Sciatic nerve (tissue), 2 donors: Measurements from ENCODE around the gene SEZ6L. TPM values are rescaled to one million over a fixed set of nuclear protein-coding genes. Genes with fewer than 3 reads are reported as not detected.

ENCODE experiments used
- ATAC-seq: fragments of 200-7000 bp; cut with Tn5 transposase; one replicate; pipeline ENCODE4 v1.9.1; 2020; ENCODE audit warnings: mild to moderate bottlenecking, moderate library complexity
- DNase-seq: peaks from one replicate; pipeline ENCODE4 v3.0.0-alpha.2; 2020; ENCODE audit warnings: low spot score
- intact Hi-C: fragments of 100-400 bp; cut with DNase I; formaldehyde crosslinking; loops from one replicate; pipeline ENCODE4 v1.14.2; 2022
- total RNA-seq: library from RNA; stranded (reverse); fragmentation: NEBNext Ultra II Directional; extraction: Animal tissue kit (Norgen Biotek cat#: 25700); gene quantifications from one replicate; pipeline ENCODE4 v1.2.1, GENCODE V29; 2021
- donor health status: DM: no; HTN: no; CAD: no.
- donor health status: DM: no; HTN: no; CAD: no.

Gene SEZ6L
- total RNA-seq, 1 donor from 2014 or later, result 0.13 TPM

GRCh38 chr22:26360169-26360885 is 191.1 kb downstream of the SEZ6L start:
- DNase-seq, result peak; percentile 76
- ATAC-seq, result peak; percentile 63
- intact Hi-C loops, result no loop called here

DNA sequence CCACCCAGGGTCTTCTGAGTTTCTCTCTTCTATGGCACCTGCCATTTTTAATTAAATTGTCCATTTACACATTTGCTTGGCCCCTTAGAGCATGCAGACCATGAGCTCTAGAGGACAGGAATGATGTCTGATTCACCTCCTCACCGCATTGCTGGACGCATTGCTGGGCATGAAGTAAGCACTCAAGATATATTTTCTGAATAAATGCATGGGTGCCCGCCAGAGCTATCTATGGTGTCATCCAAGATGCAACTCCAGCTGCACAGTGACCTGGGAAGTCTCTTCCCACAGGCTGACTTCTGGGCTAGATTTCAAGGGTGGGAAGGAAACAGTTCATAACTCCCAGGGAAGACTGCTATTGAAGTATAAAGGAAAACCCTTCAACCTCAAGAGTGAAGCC is 193.2 kb downstream of the SEZ6L start:
- DNase-seq, result no peak
- intact Hi-C loops, result no loop called here
- no peak for ATAC-seq

GRCh38 chr22:26364066-26365015 is 195.1 kb downstream of the SEZ6L start:
- ATAC-seq (peak; percentile 83), DNase-seq (peak; percentile 61)
- intact Hi-C loops, result no loop called here

GRCh38 chr22:26367402-26368245 is 198.4 kb downstream of the SEZ6L start:
- no peak for DNase-seq
- no peak for ATAC-seq

DNA sequence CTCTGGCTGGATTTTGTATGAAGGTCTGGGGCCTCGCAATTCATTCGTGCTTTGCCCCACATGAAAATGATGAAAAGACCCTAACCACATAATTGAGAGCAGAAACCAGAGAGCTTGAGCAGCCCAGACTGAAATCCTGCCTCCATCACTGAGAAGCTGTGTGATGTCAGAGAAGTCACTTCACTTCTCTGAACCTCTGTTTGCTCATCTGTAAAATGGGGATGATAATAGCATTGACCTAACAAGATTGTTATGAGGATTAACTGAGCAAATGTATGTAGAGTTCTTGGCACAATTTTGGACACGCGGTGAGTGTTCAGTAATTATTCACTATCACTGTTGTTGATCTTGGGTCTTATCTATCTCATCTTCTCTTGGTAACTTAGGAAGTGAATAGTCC is 203.6 kb downstream of the SEZ6L start:
- no peak for ATAC-seq

More at GRCh38 chr22:26367402-26368245, 198.4 kb downstream of the SEZ6L start:
- intact Hi-C loops, result no loop called here

GRCh38 chr22:26374391-26375026 is 205.2 kb downstream of the SEZ6L start:
- no peak for ATAC-seq
- no peak for DNase-seq
- intact Hi-C loops, result no loop called here

More for the DNA sequence above, 203.6 kb downstream of the SEZ6L start:
- no peak for DNase-seq
- intact Hi-C loops, result no loop called here

DNA sequence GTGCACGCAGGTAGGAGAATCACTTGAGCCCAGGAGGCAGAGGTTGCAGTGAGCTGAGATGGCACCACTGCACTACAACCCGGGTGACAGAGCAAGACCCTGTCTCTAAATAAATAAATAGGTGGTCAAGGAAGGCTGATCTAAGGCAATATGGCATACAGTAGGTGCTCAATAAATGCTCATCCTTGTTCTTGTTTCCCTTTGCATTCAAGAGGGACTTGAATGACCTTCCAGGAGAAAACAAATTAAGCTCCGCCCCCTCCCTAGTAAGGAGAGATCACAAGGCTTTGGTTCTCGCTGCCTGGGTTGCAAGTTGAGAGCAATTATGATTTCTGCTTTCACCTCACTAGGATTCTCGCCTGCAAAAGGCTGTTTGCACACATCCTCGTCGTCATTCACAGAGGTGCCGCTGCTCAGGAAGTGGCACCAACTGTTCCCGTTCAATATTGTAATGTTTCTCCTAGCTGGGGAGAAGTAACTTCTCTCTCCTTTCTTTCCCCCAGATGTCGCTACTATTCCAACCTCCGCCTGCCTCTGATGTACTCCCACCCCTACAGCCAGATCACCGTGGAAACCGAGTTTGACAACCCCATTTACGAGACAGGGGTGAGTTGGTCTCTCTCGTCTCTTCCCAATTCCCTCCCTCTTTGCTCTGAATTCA is 208.0 kb downstream of the SEZ6L start:
- intact Hi-C loops, result no loop called here
- no peak for DNase-seq
- ATAC-seq, result no peak

GRCh38 chr22:26380072-26380830 is 211.0 kb downstream of the SEZ6L start:
- intact Hi-C loops, result no loop called here
- ATAC-seq, result no peak
- DNase-seq, result no peak

DNA sequence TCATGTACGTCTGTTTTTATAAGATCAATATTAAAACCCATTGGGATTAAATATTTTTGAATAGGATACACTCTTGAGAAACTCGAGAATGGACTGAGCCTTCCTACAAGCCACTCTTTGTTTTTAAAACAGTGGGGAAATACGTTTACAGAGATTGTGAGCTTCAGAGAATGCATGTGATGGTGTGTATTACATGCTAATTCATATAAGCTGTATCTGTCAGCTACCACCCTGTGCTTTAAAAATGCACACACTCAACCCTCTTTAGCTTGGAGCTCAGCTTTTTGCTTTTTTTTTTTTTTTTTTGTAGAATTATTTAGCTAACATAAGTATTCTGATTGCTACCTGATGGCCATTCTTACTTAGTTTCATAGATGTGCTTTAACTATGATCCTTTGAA is 213.5 kb downstream of the SEZ6L start:
- ATAC-seq (no peak), DNase-seq (no peak)
- intact Hi-C loops, result no loop called here

- intact Hi-C loops, result no loop called here
- DNase-seq, result no peak
- no peak for ATAC-seq
Observed at GRCh38 chr22:26383968-26384556, 214.8 kb downstream of the SEZ6L start.

- intact Hi-C loops, result no loop called here
- ATAC-seq (no peak), DNase-seq (no peak)
Observed at GRCh38 chr22:26385164-26385563, 215.9 kb downstream of the SEZ6L start.

DNA sequence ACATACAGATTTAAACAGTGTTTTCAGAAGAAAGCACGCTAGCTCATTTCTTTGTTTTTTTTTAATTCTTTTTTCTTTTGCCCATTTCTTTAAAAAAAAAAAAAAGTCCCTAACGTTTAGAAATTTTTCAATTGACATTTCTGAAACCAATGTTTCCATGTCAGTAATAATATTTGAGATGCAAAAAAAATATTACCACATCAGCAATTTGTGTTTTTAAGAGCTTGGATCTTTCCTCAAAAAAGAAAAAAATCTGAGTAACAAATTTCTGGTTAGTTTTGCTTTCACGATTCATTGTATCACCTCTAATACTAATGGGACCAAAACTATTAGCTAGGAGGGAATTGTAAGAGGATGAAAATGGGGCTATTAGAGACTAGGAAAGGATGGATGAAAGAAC is 219.9 kb downstream of the SEZ6L start:
- ATAC-seq (no peak), DNase-seq (no peak)
- intact Hi-C loops, result no loop called here

GRCh38 chr22:26391091-26391490 is 221.8 kb downstream of the SEZ6L start:
- DNase-seq (no peak), ATAC-seq (no peak)
- intact Hi-C loops, result loop anchor here (10.0 kb wide), 1 partner anchor 64 kb away; no protein-coding TSS in a partner anchor

- DNase-seq (no peak), ATAC-seq (no peak)
- intact Hi-C loops, result loop anchor here (10.0 kb wide), 1 partner anchor 63 kb away; no protein-coding TSS in a partner anchor
Observed at GRCh38 chr22:26391623-26392022, 222.4 kb downstream of the SEZ6L start.

DNA sequence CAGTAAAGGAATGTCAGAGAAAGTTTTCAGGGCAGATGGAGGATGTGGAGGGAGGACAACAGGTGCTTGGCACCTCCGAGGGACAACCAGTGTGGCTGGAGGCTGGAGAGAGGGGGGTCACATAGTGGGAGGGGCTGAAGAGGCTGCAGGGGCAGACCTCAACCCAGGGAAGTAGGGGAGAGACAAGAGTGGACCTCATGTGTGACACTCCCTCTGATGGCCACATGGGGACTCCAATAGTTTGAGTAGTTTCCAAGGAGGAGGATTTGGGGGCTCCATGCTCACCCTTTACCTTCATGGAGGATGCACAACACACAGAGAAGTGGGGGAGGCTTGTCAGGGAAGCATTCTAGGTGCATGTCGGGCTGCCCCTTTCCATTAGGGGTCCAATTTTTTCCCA is 224.7 kb downstream of the SEZ6L start:
- ATAC-seq, result no peak
- intact Hi-C loops, result loop anchor here (10.0 kb wide), 1 partner anchor 61 kb away; no protein-coding TSS in a partner anchor
- no peak for DNase-seq

DNA sequence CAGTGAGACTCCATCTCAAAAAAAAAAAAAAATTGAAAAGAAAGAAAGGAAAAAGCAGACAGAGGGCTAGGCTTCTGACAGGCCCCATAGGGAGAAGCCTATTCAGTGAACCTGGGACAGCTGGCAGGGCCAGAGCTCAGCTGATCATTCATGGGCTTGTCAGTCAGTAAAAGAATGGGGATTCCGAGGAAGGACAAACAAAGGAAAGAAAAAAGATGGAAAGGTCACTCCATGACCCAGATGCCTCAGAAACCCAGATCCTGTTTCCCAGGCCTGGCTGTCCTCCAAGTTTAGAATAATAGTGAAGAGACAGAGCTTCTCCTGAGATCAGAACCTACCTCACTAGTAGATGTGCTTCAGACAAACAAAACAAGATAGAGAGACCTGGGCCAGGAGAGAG is 225.5 kb downstream of the SEZ6L start:
- ATAC-seq (no peak), DNase-seq (no peak)
- intact Hi-C loops, result loop anchor here (10.0 kb wide), 1 partner anchor 60 kb away; no protein-coding TSS in a partner anchor

- DNase-seq (no peak), ATAC-seq (no peak)
- intact Hi-C loops, result loop anchor here (10.0 kb wide), 1 partner anchor 59 kb away; no protein-coding TSS in a partner anchor
Observed at GRCh38 chr22:26395926-26396325, 226.7 kb downstream of the SEZ6L start.
